GM21367 (cell line): Measurements from ENCODE around the gene FUT9.

Source experiments
- ATAC-seq: cut with Tn5 transposase; IDR thresholded peaks from one replicate; pipeline ENCODE4 v1.9.1; 2021; ENCODE audit not compliant: unreplicated experiment

FUT9 gene

GRCh38 chr6:96015518-96016333, at the start of gene FUT9:
TSS of gene FUT9 (plus strand) at chr6:96015974. CDS start at chr6:96203156, 187,182 bp downstream.
- ATAC-seq: no peak

- no peak for ATAC-seq
Observed at GRCh38 chr6:95967594-95967993, 48.2 kb upstream of the FUT9 start.

- no peak for ATAC-seq
Observed at GRCh38 chr6:95973976-95974375, 41.8 kb upstream of the FUT9 start.

- ATAC-seq: no peak
Observed at GRCh38 chr6:95978230-95978629, 37.5 kb upstream of the FUT9 start.

- no peak for ATAC-seq
Observed at GRCh38 chr6:95991906-95992305, 23.9 kb upstream of the FUT9 start.

GRCh38 chr6:95994151-95994550, 21.6 kb upstream of the FUT9 start:
- ATAC-seq: no peak

GRCh38 chr6:95998133-95998532, 17.6 kb upstream of the FUT9 start:
- ATAC-seq: no peak

- ATAC-seq: no peak
Observed at GRCh38 chr6:96001891-96002575, 13.7 kb upstream of the FUT9 start.

GRCh38 chr6:96002576-96002910, 13.2 kb upstream of the FUT9 start:
- ATAC-seq: no peak

GRCh38 chr6:96002912-96003311, 12.9 kb upstream of the FUT9 start:
- ATAC-seq: no peak

GRCh38 chr6:96007663-96008062, 8.1 kb upstream of the FUT9 start:
- no peak for ATAC-seq

- no peak for ATAC-seq
Observed at GRCh38 chr6:96013531-96013930, 2.2 kb upstream of the FUT9 start.

- no peak for ATAC-seq
Observed at GRCh38 chr6:96014846-96015517, 792 bp upstream of the FUT9 start.

- ATAC-seq: no peak
Observed at GRCh38 chr6:96016334-96017069, 728 bp downstream of the FUT9 start.

- ATAC-seq: no peak
Observed at GRCh38 chr6:96017070-96017359, 1.2 kb downstream of the FUT9 start.

GRCh38 chr6:96022225-96022624, 6.5 kb downstream of the FUT9 start:
- ATAC-seq: no peak

- ATAC-seq: no peak
Observed at GRCh38 chr6:96032661-96033060, 16.9 kb downstream of the FUT9 start.

- no peak for ATAC-seq
Observed at GRCh38 chr6:96051555-96051954, 35.8 kb downstream of the FUT9 start.

GRCh38 chr6:96058082-96058481, 42.3 kb downstream of the FUT9 start:
- ATAC-seq: no peak

GRCh38 chr6:96059586-96059985, 43.8 kb downstream of the FUT9 start:
- ATAC-seq: no peak

- ATAC-seq: no peak
Observed at GRCh38 chr6:96060249-96060648, 44.5 kb downstream of the FUT9 start.

GRCh38 chr6:96065213-96065612, 49.4 kb downstream of the FUT9 start:
- ATAC-seq: no peak
